ENCODE data around the gene YARS1. TPM values are rescaled to one million over a fixed set of nuclear protein-coding genes. Genes with fewer than 3 reads are reported as not detected.
A peak's percentile ranks its signal among the peaks of the same experiment; 100 is the strongest.

The YARS1 gene
- total and polyA plus RNA-seq, 2 of the 13 experiments (the other 11 are each of a cell fraction or from before 2014, with no cell fraction given): 50.1 to 113 TPM

GRCh38 chr1:32742199-32742947, 74.8 kb downstream of the YARS1 start (continued):
- TF ChIP-seq HOMEZ (CRISPR knock-in tag; IDR thresholded peaks at IDR 0.05; ENCODE audit: low read depth): no peak
- TF ChIP-seq ZNF644 (CRISPR knock-in tag; IDR thresholded peaks at IDR 0.05; ENCODE audit: low read depth): no peak
- no peak for TF ChIP-seq ZNF816 (CRISPR knock-in tag; IDR thresholded peaks at IDR 0.05; ENCODE audit: borderline replicate concordance)
- no peak for TF ChIP-seq ZNF713 (CRISPR knock-in tag; IDR thresholded peaks at IDR 0.05)
- TF ChIP-seq, protein P1, sequence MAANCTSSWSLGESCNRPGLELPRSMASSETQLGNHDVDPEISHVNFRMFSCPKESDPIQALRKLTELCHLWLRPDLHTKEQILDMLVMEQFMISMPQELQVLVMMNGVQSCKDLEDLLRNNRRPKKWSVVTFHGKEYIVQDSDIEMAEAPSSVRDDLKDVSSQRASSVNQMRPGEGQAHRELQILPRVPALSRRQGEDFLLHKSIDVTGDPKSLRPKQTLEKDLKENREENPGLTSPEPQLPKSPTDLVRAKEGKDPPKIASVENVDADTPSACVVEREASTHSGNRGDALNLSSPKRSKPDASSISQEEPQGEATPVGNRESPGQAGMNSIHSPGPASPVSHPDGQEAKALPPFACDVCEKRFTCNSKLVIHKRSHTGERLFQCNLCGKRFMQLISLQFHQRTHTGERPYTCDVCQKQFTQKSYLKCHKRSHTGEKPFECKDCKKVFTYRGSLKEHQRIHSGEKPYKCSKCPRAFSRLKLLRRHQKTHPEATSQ (CRISPR knock-in tag; IDR thresholded peaks at IDR 0.05; ENCODE audit: borderline replicate concordance): no peak
- peak; percentile 61; the same call in 1 of the 2 replicates for TF ChIP-seq ELF1 (CRISPR knock-in tag; IDR thresholded peaks at IDR 0.05)
- no peak for TF ChIP-seq MIXL1 (CRISPR knock-in tag; IDR thresholded peaks at IDR 0.05)
- no peak for TF ChIP-seq GPN1 (CRISPR knock-in tag; IDR thresholded peaks at IDR 0.05; ENCODE audit: borderline replicate concordance)
- TF ChIP-seq RAD51 (IDR thresholded peaks at IDR 0.05; ENCODE audit: borderline replicate concordance): no peak
- TF ChIP-seq PHF8 (CRISPR knock-in tag; IDR thresholded peaks at IDR 0.05): peak; percentile 70
- TF ChIP-seq ZNF792 (CRISPR knock-in tag; IDR thresholded peaks at IDR 0.05): no peak
- TF ChIP-seq ZNF407 (CRISPR knock-in tag; IDR thresholded peaks at IDR 0.05; ENCODE audit: not compliant biosample characterization): peak; percentile 30
- TF ChIP-seq ZSCAN31 (CRISPR knock-in tag; IDR thresholded peaks at IDR 0.05; ENCODE audit: low read depth): 0 out of 2 replicates have a peak, but pooled peaks have one; percentile 39
- no peak for TF ChIP-seq PRMT3 (CRISPR knock-in tag; IDR thresholded peaks at IDR 0.05; ENCODE audit: borderline replicate concordance, low read depth)
- TF ChIP-seq ZSCAN9 (CRISPR knock-in tag; IDR thresholded peaks at IDR 0.05; ENCODE audit: borderline replicate concordance): 0 out of 2 replicates have a peak, but pooled peaks have one; percentile 59

Measured in HepG2 (cell line).